ENCODE data around the gene TUSC2.

Gene TUSC2

DNA sequence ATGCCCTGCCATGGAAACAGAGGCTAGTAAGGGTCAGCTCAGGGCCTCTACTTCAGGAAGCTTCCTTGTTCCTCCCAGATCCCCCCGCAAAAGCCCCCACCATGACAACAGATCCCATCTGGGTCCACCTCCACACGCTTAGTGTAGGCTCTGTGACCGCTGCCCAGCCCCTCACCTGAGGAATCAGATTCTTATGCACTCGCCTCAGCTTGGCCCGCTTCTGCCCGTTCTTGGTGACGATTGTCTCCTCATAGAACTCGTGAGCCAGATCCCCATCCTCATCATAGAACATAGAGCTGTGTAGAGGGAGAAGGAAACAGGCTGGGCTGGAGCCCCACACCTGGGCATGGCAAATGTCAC is 1.9 kb downstream of the TUSC2 start:
- no peak overlapping the region for H3K4me3 ChIP-seq (ENCODE audit: low read depth, low read length)
- TF ChIP-seq, protein P1, sequence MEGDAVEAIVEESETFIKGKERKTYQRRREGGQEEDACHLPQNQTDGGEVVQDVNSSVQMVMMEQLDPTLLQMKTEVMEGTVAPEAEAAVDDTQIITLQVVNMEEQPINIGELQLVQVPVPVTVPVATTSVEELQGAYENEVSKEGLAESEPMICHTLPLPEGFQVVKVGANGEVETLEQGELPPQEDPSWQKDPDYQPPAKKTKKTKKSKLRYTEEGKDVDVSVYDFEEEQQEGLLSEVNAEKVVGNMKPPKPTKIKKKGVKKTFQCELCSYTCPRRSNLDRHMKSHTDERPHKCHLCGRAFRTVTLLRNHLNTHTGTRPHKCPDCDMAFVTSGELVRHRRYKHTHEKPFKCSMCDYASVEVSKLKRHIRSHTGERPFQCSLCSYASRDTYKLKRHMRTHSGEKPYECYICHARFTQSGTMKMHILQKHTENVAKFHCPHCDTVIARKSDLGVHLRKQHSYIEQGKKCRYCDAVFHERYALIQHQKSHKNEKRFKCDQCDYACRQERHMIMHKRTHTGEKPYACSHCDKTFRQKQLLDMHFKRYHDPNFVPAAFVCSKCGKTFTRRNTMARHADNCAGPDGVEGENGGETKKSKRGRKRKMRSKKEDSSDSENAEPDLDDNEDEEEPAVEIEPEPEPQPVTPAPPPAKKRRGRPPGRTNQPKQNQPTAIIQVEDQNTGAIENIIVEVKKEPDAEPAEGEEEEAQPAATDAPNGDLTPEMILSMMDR (conservative IDR thresholded peaks at IDR 0.05; ENCODE audit: low read depth, low read length): no peak
- DNase-seq (ENCODE audit: low read depth): no peak

GRCh38 chr3:50325497-50326181 is 2.4 kb downstream of the TUSC2 start:
- TF ChIP-seq, protein P1 (conservative IDR thresholded peaks at IDR 0.05; ENCODE audit: low read depth, low read length): no peak
- no peak overlapping the region for H3K4me3 ChIP-seq (ENCODE audit: low read depth, low read length)

DNA sequence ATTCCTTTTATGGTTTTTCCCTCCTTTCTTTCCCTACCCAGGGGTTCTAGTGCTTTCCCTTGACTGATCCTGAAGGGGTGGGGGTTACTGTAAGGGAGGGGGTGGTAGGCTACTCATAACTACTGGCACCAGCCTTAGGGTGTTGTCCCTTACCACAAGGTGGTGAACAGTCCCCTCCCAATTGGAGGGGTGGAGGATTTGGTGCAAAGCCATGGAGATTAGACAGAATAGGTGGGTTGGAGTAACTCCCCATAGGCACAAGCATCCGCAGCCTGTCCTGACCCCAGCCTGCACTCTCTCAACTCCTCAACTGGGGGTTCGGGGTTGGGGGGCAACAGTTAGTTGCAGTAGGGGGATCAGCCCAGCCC is 2.9 kb downstream of the TUSC2 start:
- no peak overlapping the region for H3K4me3 ChIP-seq (ENCODE audit: low read depth, low read length)
- DNase-seq (ENCODE audit: low read depth): no peak
- TF ChIP-seq, protein P1 (conservative IDR thresholded peaks at IDR 0.05; ENCODE audit: low read depth, low read length): no peak

More at GRCh38 chr3:50325497-50326181, 2.4 kb downstream of the TUSC2 start:
- no peak for DNase-seq (ENCODE audit: low read depth)

DNA sequence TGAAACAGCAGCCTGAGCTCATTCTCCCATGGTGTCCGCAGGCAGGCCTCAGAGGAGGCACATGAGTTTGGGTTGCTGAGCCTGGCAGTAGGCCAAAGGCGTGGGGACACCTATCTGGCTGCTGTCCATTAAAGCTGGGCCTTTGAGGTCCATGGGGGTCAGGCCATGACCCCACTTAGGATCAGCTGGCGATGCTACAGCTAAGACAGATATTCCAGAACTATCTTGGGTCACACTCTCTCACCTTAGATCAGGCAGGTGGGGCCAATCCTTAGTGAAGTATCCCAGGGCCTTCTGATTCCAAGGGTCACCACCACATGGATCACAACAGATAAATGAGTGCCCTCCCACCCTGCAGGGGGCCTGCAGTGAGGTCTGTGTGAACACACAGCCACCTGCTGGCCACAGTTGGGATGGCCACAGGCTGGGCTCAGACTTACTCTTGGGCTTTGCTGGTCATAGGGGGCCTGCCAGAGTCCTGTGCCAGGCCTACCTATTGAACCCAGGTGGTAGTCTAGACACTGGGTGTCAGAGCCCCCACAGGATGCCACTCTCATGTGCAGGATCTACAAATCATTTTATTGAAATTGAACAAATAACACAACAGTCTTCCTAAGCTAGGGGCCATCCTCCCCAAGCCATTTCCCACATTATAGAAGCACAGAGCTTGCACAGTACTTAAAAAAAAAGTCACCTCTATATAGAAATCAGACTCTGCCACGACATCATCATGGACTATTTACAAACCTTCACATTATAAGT is 3.5 kb downstream of the TUSC2 start:
- TF ChIP-seq, protein P1 (conservative IDR thresholded peaks at IDR 0.05; ENCODE audit: low read depth, low read length): peak; percentile 93
- no peak overlapping the region for H3K4me3 ChIP-seq (ENCODE audit: low read depth, low read length)
- peak; percentile 87 for DNase-seq (ENCODE audit: low read depth)

GRCh38 chr3:50323614-50324199 is 4.3 kb downstream of the TUSC2 start:
- DNase-seq (ENCODE audit: low read depth): no peak
- H3K4me3 ChIP-seq (ENCODE audit: low read depth, low read length): no peak overlapping the region
- TF ChIP-seq, protein P1 (conservative IDR thresholded peaks at IDR 0.05; ENCODE audit: low read depth, low read length): no peak

DNA sequence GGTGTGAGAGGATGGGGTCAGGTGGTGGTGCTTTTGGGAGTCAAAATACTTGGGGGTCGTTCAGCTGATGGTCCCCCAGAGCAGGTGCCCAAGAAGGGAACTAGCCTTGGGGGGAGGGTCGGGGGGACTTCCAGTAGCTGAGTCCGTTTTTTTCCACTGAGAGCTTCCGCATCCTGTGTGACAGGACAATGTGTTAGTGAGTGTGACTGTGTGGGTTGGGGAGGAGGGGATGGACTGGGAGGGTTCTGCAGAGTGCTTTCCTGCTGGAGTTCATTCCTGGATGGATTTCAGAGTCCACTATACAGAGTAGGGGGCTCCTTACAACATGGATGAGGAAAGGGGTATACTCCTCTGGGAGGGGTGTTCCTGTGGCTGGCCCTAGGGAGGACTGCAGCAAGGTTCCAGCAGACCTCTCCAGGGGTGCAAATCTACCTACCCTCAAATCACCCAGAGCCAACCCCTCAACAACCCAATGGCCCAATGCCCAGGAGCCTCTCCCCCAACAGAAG is 4.9 kb downstream of the TUSC2 start:
- TF ChIP-seq, protein P1 (conservative IDR thresholded peaks at IDR 0.05; ENCODE audit: low read depth, low read length): no peak
- DNase-seq (ENCODE audit: low read depth): no peak
- H3K4me3 ChIP-seq (ENCODE audit: low read depth, low read length): no peak overlapping the region

Data from choroid plexus epithelial cell (primary cell).